Suprapubic skin (tissue), 3 donors: ENCODE results near the gene TCEA2.

Experiments used
- CTCF ChIP-seq, 2 donors: fragments of 200-600 bp in 1 of 2; fragments of 450-650 bp in 1 of 2; sonication (generic) in 1 of 2; IDR thresholded peaks; one replicate each; pipeline ENCODE4 v1.5.1; 2016 to 2019; ENCODE audit warnings: antibody characterized with exemption in 2 of 2, mild to moderate bottlenecking in 1 of 2, moderate library complexity in 1 of 2
- POLR2A ChIP-seq, 2 donors: fragments of 450-650 bp; IDR thresholded peaks; one replicate each; pipeline ENCODE4 v1.6.1; 2017; ENCODE audit warnings: antibody characterized with exemption in 2 of 2, mild to moderate bottlenecking in 2 of 2, moderate library complexity in 2 of 2

GRCh38 chr20:64068386-64069208 lies 5.6 kb downstream of the TCEA2 start:
- TF ChIP-seq CTCF (IDR thresholded peaks at IDR 0.05) (no peak), POLR2A (IDR thresholded peaks at IDR 0.05) (no peak)
